ENCODE results near the gene NDUFA3. TPM values are rescaled to one million over a fixed set of nuclear protein-coding genes. Genes with fewer than 3 reads are reported as not detected.

Gene NDUFA3
- total RNA-seq, 1 donor from 2014 or later: 131 TPM

DNA sequence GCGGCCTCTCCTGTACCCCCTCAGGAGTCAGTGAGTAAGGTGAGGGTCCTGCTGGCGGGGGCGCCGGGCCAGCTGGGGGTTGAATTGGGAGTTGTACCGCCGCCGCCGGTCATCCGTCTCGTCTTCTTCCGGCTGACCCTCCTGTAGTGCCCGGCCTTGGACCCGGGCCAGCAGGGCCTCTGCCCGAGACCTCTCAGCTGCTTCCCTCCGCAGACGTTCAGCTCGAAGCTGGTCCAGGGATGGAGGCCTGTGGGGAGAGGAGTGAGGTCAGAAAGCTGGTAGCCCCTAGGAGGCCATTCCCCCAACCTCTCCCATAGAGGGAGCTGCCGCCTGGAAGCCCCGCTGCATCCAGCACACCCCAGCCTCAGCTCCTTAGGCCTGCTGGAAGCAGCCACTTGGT is 53.0 kb downstream of the NDUFA3 start:
- Mint-ChIP-seq H3K27me3 (no peaks in the 10 kb centered on the region), H3K36me3 (ENCODE audit: low read depth) (peaks cover 57% of the 10 kb centered on the region), H3K27ac (no peak overlapping the region), H3K4me3 (no peak overlapping the region), H3K4me1 (peaks cover 38% of the 10 kb centered on the region), H3K9me3 (no peaks in the 10 kb centered on the region)
- intact Hi-C loops (cut with micrococcal nuclease): no loop called here
- no peak for DNase-seq

DNA sequence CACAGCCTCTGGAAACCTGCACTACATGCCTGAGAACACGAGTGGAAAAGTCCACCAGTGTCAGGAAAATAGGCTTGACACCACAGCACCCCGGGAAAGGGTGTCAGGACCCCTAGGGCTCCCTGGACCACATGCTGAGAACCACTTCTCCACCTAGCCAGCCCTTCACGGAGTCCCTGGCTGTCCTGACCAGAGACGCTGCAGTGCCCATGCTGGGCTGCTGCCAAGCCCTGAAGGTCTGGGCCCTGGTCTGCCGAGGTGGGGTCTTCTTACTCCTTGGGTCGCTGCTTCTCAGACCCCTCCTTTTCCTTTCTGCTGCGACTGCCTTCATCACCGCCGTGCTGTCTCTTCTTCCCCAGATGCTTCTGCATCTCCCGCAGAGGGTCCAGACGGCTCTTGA is 53.8 kb downstream of the NDUFA3 start:
- DNase-seq: no peak
- H3K4me3 Mint-ChIP-seq: no peak overlapping the region
- H3K9me3 Mint-ChIP-seq: no peaks in the 10 kb centered on the region
- peaks cover 50% of the 10 kb centered on the region for H3K36me3 Mint-ChIP-seq (ENCODE audit: low read depth)
- H3K4me1 Mint-ChIP-seq: peaks cover 40% of the 10 kb centered on the region
- no peaks in the 10 kb centered on the region for H3K27me3 Mint-ChIP-seq
- intact Hi-C loops (cut with micrococcal nuclease): no loop called here
- no peak overlapping the region for H3K27ac Mint-ChIP-seq

DNA sequence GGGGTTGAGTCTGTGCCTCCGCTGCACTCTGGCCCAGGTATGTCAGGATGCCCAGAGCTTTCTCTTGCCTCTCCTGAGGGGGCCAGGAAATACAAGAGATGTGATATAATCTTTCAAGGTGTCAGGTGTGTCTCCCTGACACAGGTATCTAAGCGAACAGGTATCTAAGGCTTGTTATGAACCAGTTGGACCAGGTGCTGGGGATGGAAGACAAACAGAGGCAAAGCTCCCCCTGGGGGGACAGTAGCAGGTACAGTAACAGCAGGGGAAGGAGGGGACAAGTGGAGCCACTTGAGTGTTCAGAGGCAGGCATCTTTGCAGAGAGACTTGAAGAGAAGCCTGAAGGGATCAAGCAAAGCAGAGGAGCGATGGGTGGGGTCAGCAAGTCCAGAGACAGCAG is 54.3 kb downstream of the NDUFA3 start:
- H3K4me1 Mint-ChIP-seq: peaks cover 43% of the 10 kb centered on the region
- no peak overlapping the region for H3K27ac Mint-ChIP-seq
- intact Hi-C loops (cut with micrococcal nuclease): no loop called here
- no peak overlapping the region for H3K4me3 Mint-ChIP-seq
- no peaks in the 10 kb centered on the region for H3K9me3 Mint-ChIP-seq
- no peak for DNase-seq
- H3K36me3 Mint-ChIP-seq (ENCODE audit: low read depth): peaks cover 46% of the 10 kb centered on the region
- no peaks in the 10 kb centered on the region for H3K27me3 Mint-ChIP-seq

Other genes starting within 250 kb of the NDUFA3 start
- gene MYADM, start 235.0 kb upstream of the NDUFA3 start, total RNA-seq: 65.6 and 69.0 TPM in 2 replicates
- not detected in 2 replicates for gene PRKCG, start 220.7 kb upstream of the NDUFA3 start, total RNA-seq
- gene CACNG7, start 193.6 kb upstream of the NDUFA3 start, total RNA-seq: not detected in 2 replicates
- not detected in 2 replicates for gene CACNG8, start 139.9 kb upstream of the NDUFA3 start, total RNA-seq
- not detected in 2 replicates for gene CACNG6, start 111.2 kb upstream of the NDUFA3 start, total RNA-seq
- gene VSTM1, start 39.0 kb upstream of the NDUFA3 start, total RNA-seq: not detected in 2 replicates
- gene TARM1, start 21.5 kb upstream of the NDUFA3 start, total RNA-seq: not detected in 2 replicates
- gene OSCAR, start 2.1 kb upstream of the NDUFA3 start, total RNA-seq: 0.17 and 0.26 TPM in 2 replicates
- gene TFPT, start 12.8 kb downstream of the NDUFA3 start, total RNA-seq: 31.0 and 33.7 TPM in 2 replicates
- 110 and 115 TPM in 2 replicates for gene PRPF31, start 12.9 kb downstream of the NDUFA3 start, total RNA-seq
- gene CNOT3, start 34.9 kb downstream of the NDUFA3 start, total RNA-seq: 64.5 and 73.4 TPM in 2 replicates
- gene LENG1, start 56.9 kb downstream of the NDUFA3 start, total RNA-seq: 4.6 and 5.7 TPM in 2 replicates
- gene TMC4, start 70.3 kb downstream of the NDUFA3 start, total RNA-seq: 0.54 and 1.1 TPM in 2 replicates
- gene MBOAT7, start 86.7 kb downstream of the NDUFA3 start, total RNA-seq: 289 and 291 TPM in 2 replicates
- gene TSEN34, start 88.5 kb downstream of the NDUFA3 start, total RNA-seq: 17.9 and 18.4 TPM in 2 replicates
- gene RPS9, start 98.0 kb downstream of the NDUFA3 start, total RNA-seq: 1,530 and 1,555 TPM in 2 replicates
- 0.26 TPM in 1 of 2 replicates, not detected in the other for gene LILRB3, start 120.2 kb downstream of the NDUFA3 start, total RNA-seq
- gene LILRA6, start 139.9 kb downstream of the NDUFA3 start, total RNA-seq: 0.09 TPM in 1 of 2 replicates, not detected in the other
- gene LILRB5, start 154.4 kb downstream of the NDUFA3 start, total RNA-seq: not detected in 2 replicates
- not detected in 2 replicates for gene LILRB2, start 178.3 kb downstream of the NDUFA3 start, total RNA-seq
- not detected in 2 replicates for gene LILRA5, start 210.3 kb downstream of the NDUFA3 start, total RNA-seq
- not detected in 2 replicates for gene LILRA4, start 236.3 kb downstream of the NDUFA3 start, total RNA-seq